COLO829 (cell line): ENCODE data around the gene NUDT9.
"Not testable (repeated sequence)": the region's sequence is repeated elsewhere in the genome, so short reads cannot be mapped to it uniquely, and the experiment has no call there.

ENCODE experiments used
- DNase-seq: peaks from one replicate; pipeline ENCODE4 v3.0.0; 2012; ENCODE audit warnings: low spot score

The NUDT9 gene, protein sequence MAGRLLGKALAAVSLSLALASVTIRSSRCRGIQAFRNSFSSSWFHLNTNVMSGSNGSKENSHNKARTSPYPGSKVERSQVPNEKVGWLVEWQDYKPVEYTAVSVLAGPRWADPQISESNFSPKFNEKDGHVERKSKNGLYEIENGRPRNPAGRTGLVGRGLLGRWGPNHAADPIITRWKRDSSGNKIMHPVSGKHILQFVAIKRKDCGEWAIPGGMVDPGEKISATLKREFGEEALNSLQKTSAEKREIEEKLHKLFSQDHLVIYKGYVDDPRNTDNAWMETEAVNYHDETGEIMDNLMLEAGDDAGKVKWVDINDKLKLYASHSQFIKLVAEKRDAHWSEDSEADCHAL

DNA sequence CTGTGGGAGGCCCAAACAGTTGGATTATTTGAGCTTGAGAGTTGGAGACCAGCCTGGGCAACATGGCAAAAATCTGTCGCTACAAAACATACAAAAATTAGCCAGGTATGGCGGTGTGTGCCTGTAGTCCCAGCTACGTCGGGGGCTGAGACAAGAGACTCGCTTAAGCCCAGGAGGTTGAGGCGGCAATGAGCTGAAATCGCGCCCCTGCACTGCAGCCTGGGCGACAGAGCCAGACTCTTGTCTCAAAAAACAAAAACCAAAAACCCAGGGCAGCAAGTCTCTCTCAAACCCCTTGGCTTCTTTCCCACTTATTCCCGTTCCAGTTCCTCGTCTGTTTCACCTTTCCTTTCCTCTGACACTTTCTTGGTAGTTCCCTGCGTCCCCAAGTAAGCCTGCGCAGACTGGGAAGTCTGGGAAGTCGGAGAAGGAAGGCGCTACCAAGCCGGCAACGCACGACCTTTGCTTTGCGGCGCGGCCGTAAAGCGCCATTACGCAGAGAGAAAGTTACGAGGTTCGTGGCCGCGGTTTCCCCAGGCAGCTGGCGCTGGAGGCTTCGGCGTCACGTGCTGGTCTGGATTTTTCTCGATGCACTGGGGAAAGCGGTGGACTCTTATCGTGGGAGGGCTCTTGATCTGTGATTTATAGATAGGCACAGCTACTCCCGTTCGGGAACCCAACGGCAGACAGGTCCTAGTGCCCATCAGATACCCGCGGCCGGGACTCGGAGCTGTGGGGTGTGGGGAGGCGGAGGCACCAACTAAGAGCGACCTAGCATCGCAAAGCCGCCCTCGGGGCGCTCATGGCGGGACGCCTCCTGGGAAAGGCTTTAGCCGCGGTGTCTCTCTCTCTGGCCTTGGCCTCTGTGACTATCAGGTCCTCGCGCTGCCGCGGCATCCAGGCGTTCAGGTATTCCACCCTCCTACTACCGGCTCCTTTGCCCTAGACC is at the start of gene NUDT9:
NUDT9 (plus strand) TSS at position 470 of the 949 bp plus-strand sequence; CDS start at position 803, 333 bp downstream.
- DNase-seq, result peak; percentile 97

DNA sequence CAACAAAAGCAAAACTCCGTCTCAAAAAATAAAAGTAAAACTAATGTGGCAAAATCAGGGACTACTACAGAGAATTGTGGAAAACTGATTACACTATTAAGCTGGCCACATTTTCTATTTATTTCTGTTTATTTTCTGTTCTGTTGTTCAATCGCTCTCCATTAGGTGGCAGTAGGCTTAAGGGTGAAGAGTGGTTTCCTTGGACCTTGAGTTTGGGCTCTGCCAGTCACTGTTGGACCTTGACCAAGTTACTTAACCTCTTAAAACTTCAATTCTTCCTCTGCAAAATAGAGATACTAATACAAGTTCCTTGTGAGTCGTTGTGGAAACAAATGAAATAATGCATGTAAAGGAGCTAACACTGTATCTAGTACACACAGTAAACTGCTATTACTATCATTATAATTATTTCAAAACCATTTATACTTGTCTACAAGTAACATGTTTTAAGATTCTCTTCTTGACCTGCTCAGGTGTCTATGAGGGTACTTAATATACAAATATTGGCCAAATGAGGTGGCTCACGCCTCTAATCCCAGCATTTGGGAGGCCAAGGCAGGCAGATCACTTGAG is 46.6 kb upstream of the NUDT9 start:
- DNase-seq, result peak; percentile 47

DNA sequence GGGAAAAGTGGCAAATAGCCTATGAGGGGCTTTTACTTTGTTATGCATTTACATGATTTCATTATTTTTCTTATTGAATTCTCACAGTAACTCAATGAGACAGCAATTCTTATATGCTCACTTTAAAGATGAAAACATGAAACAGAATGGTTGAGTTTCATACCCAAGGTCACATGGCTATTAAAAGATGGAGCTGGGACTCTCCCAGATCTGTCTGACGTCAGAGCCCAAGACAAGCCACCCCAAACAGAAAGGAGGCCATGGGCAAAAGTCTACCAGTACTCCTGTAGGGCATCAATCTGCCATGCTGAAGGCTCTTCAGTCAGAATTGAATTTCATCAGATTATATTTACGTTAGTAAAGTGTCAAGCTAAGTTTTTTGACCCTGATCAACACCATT is 44.6 kb upstream of the NUDT9 start:
- DNase-seq, result no peak

DNA sequence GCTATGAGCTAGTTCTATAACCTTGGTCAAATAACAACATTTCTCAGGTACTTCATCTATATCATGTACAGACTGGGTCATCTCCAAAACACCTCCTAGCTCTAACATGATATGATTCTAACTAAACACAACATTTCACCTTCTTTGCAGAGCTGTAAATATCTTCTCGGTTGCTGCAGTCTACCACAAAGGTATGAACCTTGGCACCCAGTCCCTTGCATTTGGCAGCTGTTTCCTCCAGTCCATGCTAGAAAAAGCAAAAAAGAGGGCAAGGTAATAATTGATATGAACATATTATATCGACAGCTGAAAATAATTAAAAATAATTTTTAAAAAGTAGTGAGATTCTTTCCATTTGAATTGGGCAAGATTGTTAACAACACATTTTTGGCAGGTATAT is 40.3 kb upstream of the NUDT9 start:
- no peak for DNase-seq

DNA sequence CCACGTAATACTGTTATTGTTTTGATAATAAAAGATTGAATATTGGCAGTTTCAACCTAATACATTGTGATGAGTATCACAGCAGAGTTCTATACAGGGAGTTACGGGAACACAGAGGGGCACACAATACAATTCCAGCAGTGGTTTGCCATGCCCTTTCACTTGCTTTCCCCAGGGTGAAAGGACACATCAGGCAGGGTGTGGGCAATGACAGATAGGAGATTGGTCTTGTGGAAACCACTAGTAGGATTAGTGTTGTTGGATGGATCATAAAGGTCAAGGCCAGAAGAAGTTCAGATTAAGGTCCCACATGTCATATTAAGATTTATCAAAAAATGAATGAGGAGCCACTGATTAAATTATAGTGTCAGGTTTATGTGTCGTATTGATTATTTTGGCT is 39.4 kb upstream of the NUDT9 start:
- DNase-seq, result no peak

DNA sequence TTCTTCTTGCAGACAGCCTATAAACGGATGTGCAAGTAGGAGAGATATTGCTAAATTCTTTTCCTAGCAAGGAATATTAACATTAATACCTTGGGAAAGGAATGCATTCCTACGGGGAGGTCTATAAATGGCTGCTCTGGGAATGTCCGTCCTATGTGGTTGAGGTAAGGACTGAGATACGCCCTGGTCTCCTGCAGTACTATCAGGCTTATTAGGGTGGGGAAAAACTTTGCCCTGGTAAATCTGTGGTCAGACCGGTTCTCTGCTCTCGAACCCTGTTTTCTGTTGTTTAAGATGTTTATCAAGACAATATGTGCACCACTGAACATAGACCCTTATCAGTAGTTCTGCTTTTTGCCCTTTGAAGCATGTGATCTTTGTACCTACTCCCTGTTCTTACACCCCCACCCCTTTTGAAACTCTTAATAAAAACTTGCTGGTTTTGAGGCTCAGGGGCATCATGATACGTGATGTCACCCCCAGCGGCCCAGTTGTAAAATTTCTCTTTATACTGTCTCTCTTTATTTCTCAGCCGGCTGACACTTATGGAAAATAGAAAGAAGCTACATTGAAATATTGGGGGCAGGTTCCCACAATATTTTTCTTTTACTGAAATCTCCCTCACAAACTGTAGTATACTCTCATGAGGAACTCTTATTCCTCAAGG is 37.8 kb upstream of the NUDT9 start:
- DNase-seq, result not testable (repeated sequence)

DNA sequence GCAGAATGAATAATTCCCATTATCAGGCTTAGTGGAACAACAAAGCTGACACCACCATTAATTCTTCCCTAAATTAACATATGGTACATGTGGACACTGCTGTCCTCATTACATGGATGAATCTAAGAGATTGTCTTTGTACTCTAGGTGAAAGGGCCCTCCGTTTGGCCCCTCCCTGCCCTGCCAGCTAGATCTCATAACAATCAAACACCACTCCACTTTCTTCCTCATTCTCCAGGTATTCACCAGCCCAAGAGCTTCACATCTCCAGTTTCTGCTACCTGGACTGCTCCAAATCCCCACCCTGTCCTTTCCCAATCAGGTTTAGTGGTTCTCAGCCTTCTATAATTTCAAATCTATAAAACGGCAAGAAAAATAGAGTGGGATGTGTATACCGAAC is 35.1 kb upstream of the NUDT9 start:
- no peak for DNase-seq

DNA sequence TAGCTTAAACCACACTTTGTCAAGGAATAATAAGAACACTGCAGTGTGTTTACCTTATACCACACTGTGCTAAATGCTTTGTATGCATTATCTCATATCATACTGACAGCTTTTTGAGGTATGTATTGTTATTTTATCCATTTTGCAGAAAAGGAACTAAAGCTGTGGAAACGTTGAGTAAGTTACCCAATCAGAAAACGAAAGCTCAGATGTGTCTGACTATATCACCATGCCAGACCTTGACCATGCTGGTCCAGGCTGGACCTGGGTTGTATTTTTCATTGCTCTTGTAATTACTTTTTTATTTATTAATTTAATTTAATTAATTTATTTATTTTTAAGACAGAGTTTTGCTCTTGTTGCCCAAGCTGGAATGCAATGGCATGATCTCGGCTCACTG is 33.5 kb upstream of the NUDT9 start:
- DNase-seq, result no peak

DNA sequence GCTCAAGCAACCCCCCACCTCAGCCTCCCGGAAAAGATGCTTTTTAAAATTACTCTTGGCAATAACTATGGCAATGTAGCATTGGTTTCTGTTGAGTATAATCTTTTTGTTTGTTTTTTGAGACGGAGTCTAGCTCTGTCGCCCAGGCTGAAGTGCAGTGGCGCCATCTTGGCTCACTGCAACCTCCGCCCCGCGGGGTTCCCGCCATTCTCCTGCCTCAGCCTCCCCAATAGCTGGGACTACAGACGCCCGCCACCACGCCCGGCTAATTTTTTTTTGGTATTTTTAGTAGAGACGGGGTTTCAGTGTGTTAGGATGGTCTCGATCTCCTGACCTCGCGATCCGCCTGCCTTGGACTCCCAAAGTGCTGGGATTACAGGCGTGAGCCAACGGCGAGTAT is 32.3 kb upstream of the NUDT9 start:
- DNase-seq, result not testable (repeated sequence)

DNA sequence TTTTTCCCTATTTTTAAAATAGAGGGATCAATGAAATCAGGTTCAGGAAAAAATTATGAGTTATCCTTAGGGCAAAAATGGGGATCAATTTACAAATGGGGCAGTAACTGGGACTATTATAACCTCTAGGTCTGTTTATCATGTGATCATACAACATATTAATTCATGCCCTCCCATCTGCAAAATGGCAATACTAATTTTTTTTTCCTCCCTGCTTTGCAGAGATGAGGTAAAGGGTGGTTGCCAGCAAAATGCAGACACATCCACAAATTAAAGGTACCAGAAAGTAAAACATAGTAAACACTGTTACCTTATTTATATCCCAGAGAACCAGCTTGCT is 31.9 kb upstream of the NUDT9 start:
- peak; percentile 47 for DNase-seq

DNA sequence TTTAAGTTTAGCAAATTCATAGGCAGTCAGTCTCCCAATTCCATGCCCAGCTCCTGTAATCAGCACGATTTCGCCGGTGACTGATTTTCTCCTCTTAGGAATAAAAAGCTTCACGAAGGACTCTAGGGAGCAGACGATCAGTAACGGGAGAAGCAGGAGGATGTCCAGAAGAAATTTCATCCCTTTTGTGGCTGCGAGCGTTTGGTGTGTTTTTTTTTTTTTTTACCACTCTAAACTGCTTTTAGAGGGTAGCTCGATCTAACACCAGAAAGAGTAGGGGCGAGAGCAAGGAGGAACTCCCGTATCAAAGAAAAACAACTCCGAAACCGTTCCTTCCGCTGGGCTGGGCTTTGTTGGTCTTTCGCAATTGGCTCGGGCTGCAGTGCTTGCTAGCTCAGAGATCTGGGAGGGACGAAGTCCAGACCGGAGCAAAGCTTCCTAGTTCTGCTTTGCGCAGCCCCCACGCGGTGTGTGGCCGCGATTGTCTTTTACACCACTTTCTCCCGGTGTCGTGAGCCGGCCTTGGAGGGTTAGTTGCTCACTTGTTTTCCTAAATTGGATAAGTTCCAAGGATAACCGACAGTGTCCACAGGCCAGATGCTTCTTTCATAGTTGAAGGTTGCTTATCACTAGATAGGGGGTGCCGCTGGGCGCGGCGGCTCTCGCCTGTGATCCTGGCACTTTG is 31.3 kb upstream of the NUDT9 start, which contains the start of gene HSD17B11:
HSD17B11 (minus strand) TSS at position 298 of the 685 bp plus-strand sequence; CDS start at position 180, 118 bp downstream.
- DNase-seq, result peak; percentile 97

DNA sequence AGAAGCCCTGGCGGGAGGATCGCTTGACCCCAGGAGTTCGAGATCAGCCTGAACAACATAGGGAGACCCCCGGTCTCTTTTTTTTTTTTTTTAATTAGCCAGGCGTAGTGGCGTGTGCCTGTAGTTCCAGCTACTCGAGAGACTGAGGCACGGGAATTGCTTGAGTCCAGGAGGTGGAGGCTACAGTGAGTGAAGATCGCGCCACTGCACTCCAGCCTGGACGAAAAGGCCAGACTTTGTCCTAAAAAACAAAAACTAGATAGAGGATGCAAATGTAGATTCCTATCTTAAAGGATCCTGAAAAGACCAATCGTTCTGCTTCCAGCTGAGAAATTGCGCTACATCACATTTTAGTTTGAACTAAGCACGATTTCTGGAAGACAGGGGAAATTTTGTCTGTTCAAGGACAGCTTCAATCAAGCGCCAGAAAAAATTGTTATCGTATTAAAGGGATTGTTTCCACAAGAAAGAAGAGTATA is 30.8 kb upstream of the NUDT9 start:
- DNase-seq, result no peak

DNA sequence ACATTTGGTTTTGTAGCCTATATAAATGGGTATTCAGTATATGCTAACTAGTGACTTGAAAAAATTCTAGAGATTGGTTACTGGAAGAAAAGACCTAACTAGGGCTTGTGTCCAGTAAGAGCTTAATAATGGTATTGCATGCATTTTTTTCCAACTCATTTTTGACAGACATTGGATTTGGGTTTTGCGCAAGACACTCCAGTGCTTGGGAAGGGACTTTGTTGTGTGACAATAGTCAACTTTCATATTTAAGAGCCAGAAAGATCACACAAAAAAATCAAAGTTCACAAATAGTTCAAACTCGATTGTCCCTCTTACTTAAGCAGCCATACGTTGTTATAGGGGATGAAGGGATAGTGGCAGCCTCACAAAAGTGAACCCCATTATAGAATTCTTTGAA is 30.2 kb upstream of the NUDT9 start:
- no peak for DNase-seq

DNA sequence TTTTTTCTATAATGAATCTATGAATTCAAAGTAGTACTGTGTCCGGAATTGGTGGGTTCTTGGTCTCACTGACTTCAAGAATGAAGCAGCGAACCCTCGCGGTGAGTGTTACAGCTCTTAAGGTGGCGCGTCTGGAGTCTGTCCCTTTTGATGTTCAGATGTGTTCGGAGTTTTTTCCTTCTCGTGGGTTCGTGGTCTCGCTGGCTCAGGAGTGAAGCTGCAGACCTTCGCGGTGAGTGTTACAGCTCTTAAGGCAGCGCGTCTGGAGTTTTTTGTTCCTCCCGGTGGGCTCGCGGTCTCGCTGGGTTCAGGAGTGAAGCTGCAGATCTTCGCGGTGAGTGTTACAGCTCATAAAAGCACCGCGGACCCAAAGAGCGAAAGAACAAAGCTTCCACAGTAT is 27.3 kb upstream of the NUDT9 start:
- not testable (repeated sequence) for DNase-seq

DNA sequence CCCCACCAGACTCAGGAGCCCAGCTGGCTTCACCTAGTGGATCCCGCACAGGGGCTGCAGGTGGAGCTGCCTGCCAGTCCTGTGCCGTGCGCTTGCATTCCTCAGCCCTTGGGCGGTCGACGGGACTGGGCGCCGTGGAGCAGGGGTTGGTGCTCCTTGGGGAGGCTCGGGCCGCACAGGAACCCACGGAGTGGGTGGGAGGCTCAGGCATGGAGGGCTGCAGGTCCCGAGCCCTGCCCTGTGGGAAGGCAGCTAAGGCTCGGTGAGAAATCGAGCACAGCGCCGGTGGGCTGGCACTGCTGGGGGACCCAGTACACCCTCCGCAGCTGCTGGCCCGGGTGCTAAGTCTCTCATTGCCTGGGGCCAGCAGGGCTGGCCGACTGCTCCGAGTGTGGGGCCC is 26.5 kb upstream of the NUDT9 start:
- DNase-seq, result not testable (repeated sequence)

DNA sequence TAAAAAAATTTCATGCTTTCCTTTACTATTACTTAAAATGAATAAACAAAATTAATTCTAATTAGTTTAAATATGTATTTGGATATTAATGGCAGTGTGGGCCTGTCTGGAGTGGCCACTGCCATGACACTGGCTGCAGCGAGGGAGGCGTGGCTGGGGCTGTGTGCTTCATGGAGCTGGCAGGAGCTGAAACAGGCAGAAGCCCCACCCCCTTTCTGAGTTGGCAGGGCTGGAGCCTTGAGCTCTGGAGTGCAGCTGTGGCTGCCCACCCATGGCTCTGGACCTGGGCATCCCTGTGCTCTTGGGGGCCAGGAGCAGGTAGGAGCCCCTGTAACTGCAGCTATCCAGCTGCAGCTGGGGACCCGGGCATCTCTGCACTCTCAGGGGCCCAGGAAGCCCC is 23.2 kb upstream of the NUDT9 start:
- DNase-seq, result no peak

DNA sequence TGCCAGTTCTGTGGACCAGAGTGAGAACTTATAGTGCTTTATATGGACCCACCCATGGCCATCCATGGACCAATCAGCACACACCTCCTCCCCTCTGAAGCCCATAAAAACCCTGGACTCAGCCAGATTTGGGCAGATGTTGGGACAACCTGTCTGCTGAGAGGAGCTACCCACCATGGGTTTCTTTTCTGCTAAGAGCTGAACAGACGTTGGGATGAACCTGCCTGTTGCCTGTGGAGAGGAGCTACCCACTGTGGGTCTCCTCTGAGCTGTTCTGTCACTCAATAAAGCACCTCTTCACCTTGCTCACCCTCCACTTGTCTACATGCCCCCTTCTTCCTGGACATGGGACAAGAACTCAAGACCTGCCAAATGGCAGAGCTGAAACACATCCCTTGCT is 22.4 kb upstream of the NUDT9 start:
- no peak for DNase-seq

DNA sequence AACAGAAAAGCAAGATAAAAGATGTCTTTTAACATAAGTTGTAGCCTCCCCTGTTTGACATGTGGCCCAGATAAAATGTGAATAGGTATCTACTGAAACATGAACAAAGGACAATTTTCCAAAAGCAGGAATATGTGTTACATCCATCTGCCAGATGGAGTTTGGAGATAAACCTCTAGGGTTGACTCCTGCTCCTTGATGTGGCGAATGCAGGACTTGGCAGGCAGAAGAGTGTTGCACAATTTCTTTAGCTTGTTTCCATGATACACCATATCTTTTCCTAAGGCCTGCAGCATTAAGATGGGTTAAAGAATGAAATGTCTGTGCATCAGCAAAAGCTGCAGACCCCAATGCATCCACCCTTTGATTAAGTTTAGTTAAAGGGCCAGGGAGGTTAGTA is 18.6 kb upstream of the NUDT9 start:
- not testable (repeated sequence) for DNase-seq

DNA sequence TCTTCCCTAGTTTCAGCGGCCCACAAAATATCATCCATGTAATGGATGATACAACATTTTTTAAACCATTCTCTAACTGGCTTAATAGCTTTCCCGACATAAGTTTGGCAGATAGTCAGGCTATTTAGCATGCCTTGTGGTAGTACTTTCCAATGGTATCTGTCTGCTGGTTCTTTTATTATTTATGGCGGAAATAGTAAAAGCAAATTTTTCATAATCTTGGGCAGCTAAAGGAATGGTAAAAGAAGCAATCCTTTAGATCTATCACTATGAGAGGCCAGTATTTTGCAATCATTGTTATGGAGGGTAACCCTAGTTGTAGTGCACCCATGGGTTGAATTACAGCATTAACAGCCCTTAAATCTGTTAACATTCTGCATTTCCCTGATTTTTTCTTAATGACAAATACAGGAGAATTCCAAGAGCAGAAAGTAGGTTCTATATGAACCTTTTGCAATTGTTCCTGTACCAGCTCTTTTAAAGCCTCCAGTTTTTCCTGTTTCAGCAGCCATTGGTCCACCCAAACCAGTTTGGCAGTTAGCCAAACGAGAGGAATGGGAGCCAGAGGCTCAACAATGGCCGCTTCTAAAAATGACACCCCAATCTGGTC is 17.1 kb upstream of the NUDT9 start:
- no peak for DNase-seq

DNA sequence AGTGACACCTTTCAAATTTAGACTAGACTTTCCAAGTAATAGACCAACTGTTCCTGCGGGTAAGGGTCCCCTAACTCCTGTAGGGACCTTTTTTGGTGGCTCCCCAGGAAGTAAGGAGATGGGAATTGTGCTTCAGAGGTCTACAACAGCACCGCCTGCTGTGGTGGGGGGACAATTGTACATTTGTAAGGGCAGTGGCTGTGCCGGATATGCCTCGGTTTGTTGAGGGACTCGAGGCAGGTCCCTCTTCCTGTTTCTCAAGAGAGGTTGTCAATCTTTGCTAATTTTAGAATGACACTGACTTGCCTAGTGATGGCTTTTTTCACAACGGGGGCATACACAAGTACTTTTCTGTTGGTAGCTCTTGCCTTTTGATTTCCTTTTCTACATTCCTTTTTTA is 15.9 kb upstream of the NUDT9 start:
- no peak for DNase-seq

DNA sequence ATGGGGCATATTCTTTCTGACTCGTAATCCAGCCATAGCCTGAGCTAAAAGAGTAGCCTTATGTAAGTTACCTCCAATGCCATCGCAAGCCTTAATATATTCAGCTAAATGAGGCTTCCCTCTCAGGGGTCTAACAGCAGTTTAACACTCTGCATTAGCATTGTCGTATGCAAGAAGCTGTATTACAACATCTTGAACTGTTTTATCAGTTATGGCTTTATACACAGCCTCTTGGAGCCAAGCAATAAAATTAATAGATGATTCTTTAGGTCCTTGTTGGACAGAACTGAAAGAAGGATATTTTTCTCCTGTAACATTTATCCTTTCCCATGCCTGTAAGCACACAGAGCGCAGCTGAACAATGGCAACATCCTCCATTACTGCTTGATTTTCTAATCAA is 15.5 kb upstream of the NUDT9 start:
- DNase-seq, result not testable (repeated sequence)
